Measurements from ENCODE around the gene HYAL2.

GRCh38 chr3:50325113-50325480 is 2.6 kb upstream of the HYAL2 start:
- TF ChIP-seq CREB5 (CRISPR knock-in tag; IDR thresholded peaks at IDR 0.05; ENCODE audit: low read depth) = no peak
- no peak for TF ChIP-seq TSHZ2 (CRISPR knock-in tag; IDR thresholded peaks at IDR 0.05)
- TF ChIP-seq GLIS3 (CRISPR knock-in tag; IDR thresholded peaks at IDR 0.05) = no peak
- TF ChIP-seq POU6F1 (CRISPR knock-in tag; IDR thresholded peaks at IDR 0.05; ENCODE audit: borderline replicate concordance, low read depth) = no peak
- no peak for TF ChIP-seq OSR1 (CRISPR knock-in tag; IDR thresholded peaks at IDR 0.05)

Data from SK-N-SH treated with all-trans-retinoic acid at 6 μM for 48 hours (cell line).